Lower leg skin (tissue), 3 donors: ENCODE results near the gene HNMT.

Source experiments
- POLR2A ChIP-seq, 2 donors: fragments of 450-650 bp; IDR thresholded peaks; one replicate each; pipeline ENCODE4 v1.6.1; 2016 to 2017; ENCODE audit warnings: antibody characterized with exemption in 2 of 2, mild to moderate bottlenecking in 1 of 2, moderate library complexity in 1 of 2
- TF ChIP-seq, protein P1 (sequence below), 3 donors: fragments of 450-650 bp; IDR thresholded peaks; one replicate each; pipeline ENCODE4 v1.5.1; 2016; ENCODE audit warnings: antibody characterized with exemption in 3 of 3, mild to moderate bottlenecking in 3 of 3, moderate library complexity in 2 of 3

DNA sequence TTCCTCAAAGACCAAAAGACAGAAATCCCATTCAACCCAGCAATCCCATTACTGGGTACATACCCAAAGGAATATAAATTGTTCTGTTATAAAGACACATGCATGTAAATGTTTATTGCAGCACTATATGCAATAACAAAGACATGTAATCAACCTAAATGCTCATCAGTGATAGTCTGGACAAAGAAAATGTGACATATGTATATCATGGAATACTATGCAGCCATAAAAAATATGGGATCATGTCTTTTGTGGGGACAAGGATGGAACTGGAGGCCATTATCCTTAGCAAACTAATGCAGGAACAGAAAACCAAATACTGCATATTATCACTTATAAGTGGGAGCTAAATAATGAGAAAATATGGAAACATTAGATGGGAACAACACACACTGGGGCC lies 2.7 kb upstream of the HNMT start:
- TF ChIP-seq POLR2A (IDR thresholded peaks at IDR 0.05) = no peak
- TF ChIP-seq, protein P1, sequence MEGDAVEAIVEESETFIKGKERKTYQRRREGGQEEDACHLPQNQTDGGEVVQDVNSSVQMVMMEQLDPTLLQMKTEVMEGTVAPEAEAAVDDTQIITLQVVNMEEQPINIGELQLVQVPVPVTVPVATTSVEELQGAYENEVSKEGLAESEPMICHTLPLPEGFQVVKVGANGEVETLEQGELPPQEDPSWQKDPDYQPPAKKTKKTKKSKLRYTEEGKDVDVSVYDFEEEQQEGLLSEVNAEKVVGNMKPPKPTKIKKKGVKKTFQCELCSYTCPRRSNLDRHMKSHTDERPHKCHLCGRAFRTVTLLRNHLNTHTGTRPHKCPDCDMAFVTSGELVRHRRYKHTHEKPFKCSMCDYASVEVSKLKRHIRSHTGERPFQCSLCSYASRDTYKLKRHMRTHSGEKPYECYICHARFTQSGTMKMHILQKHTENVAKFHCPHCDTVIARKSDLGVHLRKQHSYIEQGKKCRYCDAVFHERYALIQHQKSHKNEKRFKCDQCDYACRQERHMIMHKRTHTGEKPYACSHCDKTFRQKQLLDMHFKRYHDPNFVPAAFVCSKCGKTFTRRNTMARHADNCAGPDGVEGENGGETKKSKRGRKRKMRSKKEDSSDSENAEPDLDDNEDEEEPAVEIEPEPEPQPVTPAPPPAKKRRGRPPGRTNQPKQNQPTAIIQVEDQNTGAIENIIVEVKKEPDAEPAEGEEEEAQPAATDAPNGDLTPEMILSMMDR (IDR thresholded peaks at IDR 0.05) = no peak
